SK-N-MC (cell line): Measurements from ENCODE around the gene LYPD4.

Experiments
- EZH2 ChIP-seq: fragments of 200-600 bp; sonication (generic); IDR thresholded peaks from one replicate; pipeline ENCODE4 v1.6.1; 2017; ENCODE audit warnings: antibody characterized with exemption
- POLR2AphosphoS5 ChIP-seq: IDR thresholded peaks from 2 replicates; pipeline ENCODE4 v1.6.1; 2012; ENCODE audit warnings: mild to moderate bottlenecking, low read depth, low read length, borderline replicate concordance

DNA sequence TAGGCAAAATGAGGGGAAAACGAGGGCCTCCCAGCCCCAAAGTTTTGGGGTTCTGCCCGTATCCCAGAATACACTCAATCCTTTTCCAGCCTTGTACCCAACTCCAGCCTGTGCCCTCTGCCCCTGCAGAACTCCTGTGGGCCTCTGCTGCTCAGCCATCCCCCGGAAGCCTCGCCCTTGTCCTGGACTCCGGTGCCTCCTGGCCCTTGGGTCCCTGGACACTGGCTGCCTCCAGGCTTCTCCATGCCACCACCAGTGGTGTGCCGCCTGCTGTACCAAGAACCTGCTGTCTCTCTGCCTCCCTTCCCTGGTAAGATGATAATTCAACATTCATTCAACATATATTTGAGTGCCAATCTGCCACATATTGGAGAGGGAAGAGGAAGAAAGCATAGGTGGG lies 4.2 kb upstream of the LYPD4 start:
- no peak for TF ChIP-seq EZH2
- no peak for TF ChIP-seq POLR2AphosphoS5
